ENCODE results near the gene DNAI2. TPM values are rescaled to one million over a fixed set of nuclear protein-coding genes. Genes with fewer than 3 reads are reported as not detected.
A peak's percentile ranks its signal among the peaks of the same experiment; 100 is the strongest.

Gene DNAI2
- total and polyA plus RNA-seq, 2 donors from 2014 or later, result 0.22 TPM; not detected in 1

- Histone ChIP-seq H3K36me3 (ENCODE audit: control insufficient read depth in 2 of 3, insufficient read depth in 3 of 3, low read length in 3 of 3) (no peaks in the 10 kb centered on the region), H3K4me1 (ENCODE audit: control insufficient read depth in 2 of 3, insufficient read depth in 2 of 3, low read depth in 1 of 3, low read length in 3 of 3) (peaks cover 0 to 3% (median 0%) of the 10 kb centered on the region in 3 donors), H3K27ac (ENCODE audit: low read depth in 2 of 2, low read length in 2 of 2) (peak within 1 kb of the TSS in 1 of 2 donors; percentile 37), H3K4me3 (ENCODE audit: low read length in 3 of 3) (peak within 1 kb of the TSS in 1 of 3 donors; percentile 37), H3K9me3 (ENCODE audit: control insufficient read depth in 2 of 3, insufficient read depth in 1 of 3, low read length in 3 of 3) (no peaks in the 10 kb centered on the region), H3K27me3 (ENCODE audit: control insufficient read depth, insufficient read depth, low read length) (no peaks in the 10 kb centered on the region), H3K9ac (ENCODE audit: low read length in 3 of 3) (no peak within 1 kb of the TSS)
- intact Hi-C loops (cut with DNase I), result no loop called here
- DNase-seq (peak in 4 of 5 donors; percentile 65 to 80 (median 70)), FAIRE-seq (no peak)
- no peak for TF ChIP-seq CTCF (IDR thresholded peaks at IDR 0.05; ENCODE audit: borderline replicate concordance, extremely low read depth, insufficient read depth)
Observed at GRCh38 chr17:74325743-74326379, 51.8 kb downstream of the DNAI2 start, which contains the start of gene KIF19. KIF19 (plus strand) TSS chr17:74326226; CDS start chr17:74326350, 124 bp downstream.

GRCh38 chr17:74326506-74326905 lies 52.5 kb downstream of the DNAI2 start:
- peaks cover 0 to 3% (median 0%) of the 10 kb centered on the region in 3 donors for H3K4me1 ChIP-seq (ENCODE audit: control insufficient read depth in 2 of 3, insufficient read depth in 2 of 3, low read depth in 1 of 3, low read length in 3 of 3)
- peak overlapping the region in 1 of 3 donors; percentile 37 for H3K4me3 ChIP-seq (ENCODE audit: low read length in 3 of 3)
- no peak overlapping the region for H3K9ac ChIP-seq (ENCODE audit: low read length in 3 of 3)
- no peaks in the 10 kb centered on the region for H3K27me3 ChIP-seq (ENCODE audit: control insufficient read depth, insufficient read depth, low read length)
- intact Hi-C loops (cut with DNase I), result no loop called here
- no peak for FAIRE-seq
- H3K27ac ChIP-seq (ENCODE audit: low read depth in 2 of 2, low read length in 2 of 2), result no peak overlapping the region
- no peak for DNase-seq
- no peaks in the 10 kb centered on the region for H3K36me3 ChIP-seq (ENCODE audit: control insufficient read depth in 2 of 3, insufficient read depth in 3 of 3, low read length in 3 of 3)
- no peaks in the 10 kb centered on the region for H3K9me3 ChIP-seq (ENCODE audit: control insufficient read depth in 2 of 3, insufficient read depth in 1 of 3, low read length in 3 of 3)
- no peak for TF ChIP-seq CTCF (IDR thresholded peaks at IDR 0.05; ENCODE audit: borderline replicate concordance, extremely low read depth, insufficient read depth)

DNA sequence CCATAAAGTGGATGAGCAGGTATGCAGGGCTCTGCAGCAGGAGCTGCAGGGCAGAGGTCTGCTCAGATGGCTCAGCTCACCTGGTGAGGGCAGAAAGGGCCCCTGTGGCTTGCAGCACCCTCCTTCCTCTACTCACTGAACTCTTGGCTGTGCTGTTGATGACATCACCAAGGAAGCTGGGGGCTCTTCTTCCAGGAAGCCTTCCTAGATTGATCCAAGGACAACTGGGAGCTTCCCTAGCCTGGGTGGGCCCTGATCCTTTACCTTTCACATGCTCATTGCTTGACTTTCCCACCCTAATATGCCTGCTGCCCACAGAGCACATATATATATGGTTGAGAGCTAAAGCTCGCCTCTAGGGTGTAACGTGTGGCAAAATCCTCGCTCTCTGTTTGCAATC lies 54.5 kb downstream of the DNAI2 start:
- TF ChIP-seq CTCF (IDR thresholded peaks at IDR 0.05; ENCODE audit: borderline replicate concordance, extremely low read depth, insufficient read depth), result no peak
- FAIRE-seq (no peak), DNase-seq (no peak)
- Histone ChIP-seq H3K27me3 (ENCODE audit: control insufficient read depth, insufficient read depth, low read length) (no peaks in the 10 kb centered on the region), H3K4me1 (ENCODE audit: control insufficient read depth in 2 of 3, insufficient read depth in 2 of 3, low read depth in 1 of 3, low read length in 3 of 3) (peaks cover 0 to 3% (median 0%) of the 10 kb centered on the region in 3 donors), H3K9ac (ENCODE audit: low read length in 3 of 3) (no peak overlapping the region), H3K9me3 (ENCODE audit: control insufficient read depth in 2 of 3, insufficient read depth in 1 of 3, low read length in 3 of 3) (no peaks in the 10 kb centered on the region), H3K36me3 (ENCODE audit: control insufficient read depth in 2 of 3, insufficient read depth in 3 of 3, low read length in 3 of 3) (no peaks in the 10 kb centered on the region), H3K4me3 (ENCODE audit: low read length in 3 of 3) (no peak overlapping the region), H3K27ac (ENCODE audit: low read depth in 2 of 2, low read length in 2 of 2) (no peak overlapping the region)
- intact Hi-C loops (cut with DNase I), result no loop called here

Measured in kidney (tissue), 14 donors.